ENCODE results near the gene VGLL4. TPM values are rescaled to one million over a fixed set of nuclear protein-coding genes. Genes with fewer than 3 reads are reported as not detected.
A peak's percentile ranks its signal among the peaks of the same experiment; 100 is the strongest.

The VGLL4 gene
- total and polyA plus RNA-seq, 2 of the 4 experiments (the other 2 are of a cell fraction), result 26.2 to 35.4 TPM

DNA sequence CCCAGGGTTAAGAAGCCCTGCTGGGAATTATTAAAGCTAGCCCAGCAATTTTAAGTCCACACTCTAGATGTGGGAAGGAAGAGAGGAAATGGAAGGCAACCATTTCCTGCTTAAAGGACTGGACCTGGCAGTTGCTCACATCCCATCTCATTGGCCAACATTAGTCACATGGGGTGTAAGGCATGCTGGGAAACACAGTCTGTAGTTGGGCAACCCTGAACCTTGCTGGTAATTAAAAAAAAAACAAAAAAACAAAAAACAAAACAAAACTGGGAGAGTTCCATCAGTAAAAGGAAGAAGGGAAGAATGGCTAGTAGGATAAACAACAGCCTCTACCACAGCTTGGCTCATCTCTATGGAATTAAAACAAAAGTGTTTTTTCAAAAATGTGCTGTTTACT is 136.0 kb downstream of the VGLL4 start:
- peak overlapping the region; percentile 72; the same call in 1 of the 2 replicates for H3K23ac ChIP-seq (ENCODE audit: low read depth, low read length)
- H3K9me3 ChIP-seq (ENCODE audit: control insufficient read depth, insufficient read depth, low read length), result no peaks in the 10 kb centered on the region
- H3K4me3 ChIP-seq (ENCODE audit: insufficient read depth, low read depth, low read length), result no peak overlapping the region
- CTCF ChIA-PET, result interaction anchor here (0.6 to 1.0 kb wide), 2 partner anchors 128 to 972 kb away, joined by 6 to 7 read pairs; no protein-coding TSS in a partner anchor
- peak overlapping the region; percentile 48 for H2AFZ ChIP-seq (replicated peaks; ENCODE audit: low read length, poor library complexity)
- TF ChIP-seq, protein P1, sequence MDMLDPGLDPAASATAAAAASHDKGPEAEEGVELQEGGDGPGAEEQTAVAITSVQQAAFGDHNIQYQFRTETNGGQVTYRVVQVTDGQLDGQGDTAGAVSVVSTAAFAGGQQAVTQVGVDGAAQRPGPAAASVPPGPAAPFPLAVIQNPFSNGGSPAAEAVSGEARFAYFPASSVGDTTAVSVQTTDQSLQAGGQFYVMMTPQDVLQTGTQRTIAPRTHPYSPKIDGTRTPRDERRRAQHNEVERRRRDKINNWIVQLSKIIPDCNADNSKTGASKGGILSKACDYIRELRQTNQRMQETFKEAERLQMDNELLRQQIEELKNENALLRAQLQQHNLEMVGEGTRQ (IDR thresholded peaks at IDR 0.05; ENCODE audit: low read depth, low read length), result peak; percentile 83
- TF ChIP-seq CEBPB (IDR thresholded peaks at IDR 0.05; ENCODE audit: low read depth, low read length) (peak; percentile 66), FOS (IDR thresholded peaks at IDR 0.05; ENCODE audit: low read depth, low read length) (peak; percentile 28; the same call in 1 of the 2 replicates), POLR2A (IDR thresholded peaks at IDR 0.05; ENCODE audit: low read depth, low read length) (no peak)
- H2AK9ac ChIP-seq (replicated peaks; ENCODE audit: low read depth, low read length, poor library complexity), result peak overlapping the region; percentile 22
- H4K20me1 ChIP-seq (ENCODE audit: insufficient read depth, low read length), result peaks cover 3% of the 10 kb centered on the region; the same call in 1 of the 2 replicates
- peak; percentile 19 for ATAC-seq (ENCODE audit: low read depth)
- H3K9ac ChIP-seq (ENCODE audit: low read depth, low read length), result no peak overlapping the region
- peak overlapping the region; percentile 55; the same call in 1 of the 3 replicates for H2BK15ac ChIP-seq (ENCODE audit: low read depth, low read length)
- H3K79me1 ChIP-seq (ENCODE audit: low read depth in 1 of 2, low read length in 2 of 2), result peaks cover 5 to 19% of the 10 kb centered on the region in 2 experiments
- H3K4me2 ChIP-seq (ENCODE audit: low read depth, low read length), result peak overlapping the region; percentile 21; the same call in 1 of the 2 replicates
- dilution Hi-C loops (cut with HindIII; ENCODE audit: low sequenced_read_pairs, unreplicated experiment) (no loop called here), intact Hi-C loops (cut with micrococcal nuclease) (loop anchor here (2.0 kb wide), 2 partner anchors 23 to 135 kb away; partner anchors contain the start of gene VGLL4), in situ Hi-C loops (cut with MboI; ENCODE audit: low sequenced_read_pairs) (no loop called here)
- H4K91ac ChIP-seq (ENCODE audit: insufficient read depth, low read depth, low read length), result peak overlapping the region; percentile 83
- peak; percentile 59 for DNase-seq
- peak overlapping the region; percentile 36 for H4K5ac ChIP-seq (ENCODE audit: low read depth, low read length)
- H3K4ac ChIP-seq (ENCODE audit: low read depth, low read length), result peak overlapping the region; percentile 88
- peak overlapping the region; percentile 77 for H2BK5ac ChIP-seq (ENCODE audit: low read depth, low read length, poor library complexity, severe bottlenecking)
- H2BK120ac ChIP-seq (ENCODE audit: low read depth, low read length), result peak overlapping the region; percentile 89
- no peak overlapping the region for H3K56ac ChIP-seq (ENCODE audit: extremely low read depth, insufficient read depth, low read length)
- peak overlapping the region; percentile 86 for H3K14ac ChIP-seq (replicated peaks; ENCODE audit: low read depth, low read length)
- POLR2A ChIA-PET (ENCODE audit: unreplicated experiment), result interaction anchor here (0.6 kb wide), 1 partner anchor 300 kb away, joined by 3 read pairs; no protein-coding TSS in a partner anchor
- H3K27ac ChIP-seq (ENCODE audit: insufficient read depth, low read length), result peak overlapping the region; percentile 78
- peak overlapping the region; percentile 67 for H3K18ac ChIP-seq (ENCODE audit: low read depth, low read length)
- peak overlapping the region; percentile 87; the same call in 1 of the 2 replicates for H2AK5ac ChIP-seq (ENCODE audit: low read depth, low read length)
- no TSS peak for BruUV-seq (replicated peaks)
- H3K36me3 ChIP-seq (ENCODE audit: control insufficient read depth, insufficient read depth, low read length), result no peaks in the 10 kb centered on the region
- peaks cover 8% of the 10 kb centered on the region; the same call in 1 of the 2 replicates for H3K9me1 ChIP-seq (ENCODE audit: insufficient read depth, low read length)
- peak overlapping the region; percentile 1 to 55; a peak in 3 of 4 replicates for H4K8ac ChIP-seq (ENCODE audit: low read depth in 2 of 2, low read length in 2 of 2)
- peak overlapping the region; percentile 87 for H2BK20ac ChIP-seq (ENCODE audit: low read depth, low read length)
- H3K4me1 ChIP-seq (ENCODE audit: control insufficient read depth, insufficient read depth, low read length), result peaks cover 22% of the 10 kb centered on the region
- H3K27me3 ChIP-seq (ENCODE audit: control insufficient read depth, insufficient read depth, low read length), result no peaks in the 10 kb centered on the region

Small RNAs within 50 kb of the gene (microRNA-seq; reads per million reads assigned to microRNA genes)
- gene AC022001.1 (ENCODE audit: insufficient read depth, insufficient read length), result not detected

Small RNAs within 50 kb of the gene (small RNA-seq; reads per million reads assigned to genes)
- gene AC022001.1, result 0 reads per million in 5 experiments

Other genes starting within 250 kb of the VGLL4 start
- 3.9 and 4.3 TPM in 2 replicates for gene TAMM41, start 203.0 kb upstream of the VGLL4 start, total RNA-seq (2012; rRNA removed)
- 15.9 and 25.7 TPM in 2 replicates for gene TAMM41, start 203.0 kb upstream of the VGLL4 start, polyA plus RNA-seq (2012; rRNA removed)

Data from IMR-90 (cell line).